Colon (tissue), 2 donors: ENCODE results near the gene LRRC8D.

Experiments used
- FAIRE-seq: peaks from 2 replicates; lab custom pipeline; 2012; peaks lifted over from hg19 to GRCh38; lab: Jason Lieb, UNC
- donor health status: control.
- donor health status: control.

The LRRC8D gene

DNA sequence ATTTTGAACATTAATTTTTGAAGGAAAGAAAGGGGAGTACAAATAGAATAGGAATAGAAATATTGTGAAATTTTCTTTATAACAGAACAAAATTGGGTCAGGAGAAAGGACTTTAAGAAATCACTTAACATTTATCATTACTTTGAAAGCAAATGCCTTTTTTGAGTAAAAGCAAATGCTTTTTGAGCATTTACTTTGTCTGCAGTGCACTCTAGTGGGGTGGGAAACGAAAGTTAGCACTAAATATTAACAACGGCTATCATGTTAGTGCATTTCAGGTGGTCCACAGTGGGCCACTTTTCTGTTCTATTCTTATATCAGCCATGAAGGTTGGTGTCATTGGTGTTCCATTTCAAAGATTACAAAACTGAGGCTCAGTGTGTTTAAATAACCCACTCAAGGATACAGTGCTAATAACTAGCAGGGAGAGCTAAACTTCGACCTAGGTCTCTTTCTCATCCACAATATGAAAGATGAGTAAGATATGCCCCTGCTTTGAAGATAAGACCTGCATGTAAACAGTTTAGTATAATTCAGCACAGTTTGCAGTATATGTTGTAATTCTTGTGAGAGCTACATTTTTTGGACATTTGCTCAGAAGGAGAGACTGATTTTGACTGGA is 13.4 kb downstream of the LRRC8D start:
- no peak for FAIRE-seq

DNA sequence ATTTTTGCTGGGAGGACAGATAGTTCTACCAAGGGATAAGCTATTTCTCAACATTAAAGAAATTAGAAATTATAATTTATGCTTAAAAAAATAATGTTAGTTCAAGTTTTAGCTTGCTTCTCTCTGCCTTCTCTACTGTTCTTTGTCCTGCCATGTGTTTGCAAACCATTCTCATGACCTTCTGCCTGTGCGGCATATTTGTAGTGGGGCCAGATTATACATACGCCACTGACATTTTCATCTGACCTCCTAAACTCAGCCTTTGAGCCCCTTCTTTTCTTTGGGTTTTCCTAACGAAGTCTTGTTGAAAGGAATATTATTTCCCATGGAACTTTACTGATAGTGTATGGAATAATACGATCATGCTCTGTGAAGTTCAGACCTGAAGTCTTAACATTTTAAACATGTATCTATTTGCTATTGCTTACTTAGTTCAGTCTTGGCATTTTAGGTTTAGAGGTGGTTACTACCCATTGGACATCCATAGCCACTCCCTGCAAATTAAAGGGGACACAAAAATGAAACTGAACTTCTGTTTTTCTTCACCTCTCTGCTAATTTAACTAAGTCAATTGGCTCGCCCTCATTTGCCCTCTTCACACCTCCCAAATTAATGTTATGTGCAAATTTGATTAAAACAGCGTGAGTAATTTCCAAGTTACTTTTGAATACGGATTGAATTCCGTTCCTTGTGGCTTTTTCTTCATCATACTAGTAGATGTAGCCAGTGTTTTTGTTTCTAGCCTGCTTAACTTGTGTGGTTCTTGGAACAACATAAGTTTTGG is 15.6 kb downstream of the LRRC8D start:
- no peak for FAIRE-seq

- no peak for FAIRE-seq
These were observed 16.2 kb downstream of the LRRC8D start for GRCh38 chr1:89837036-89837481.

GRCh38 chr1:89837510-89837909 is 16.7 kb downstream of the LRRC8D start:
- FAIRE-seq, result no peak

DNA sequence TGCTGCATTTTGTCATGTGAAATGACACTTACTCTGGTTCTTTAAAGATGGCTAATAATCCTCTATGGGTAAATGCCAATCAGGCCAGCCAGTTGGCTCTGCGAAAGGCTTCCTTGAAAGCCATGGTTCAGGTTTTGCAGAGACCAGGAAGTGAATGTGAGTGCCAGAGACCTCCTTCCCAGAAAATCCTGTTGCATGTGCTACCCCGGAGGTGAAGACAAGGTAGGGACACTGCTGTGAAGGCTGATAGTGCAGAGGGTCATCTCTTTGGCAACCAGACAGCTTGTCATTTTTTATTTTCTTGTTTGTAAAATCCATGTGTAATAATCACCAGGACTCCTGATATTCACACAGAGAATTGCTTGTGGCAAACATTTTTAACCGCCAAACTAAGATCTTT is 18.7 kb downstream of the LRRC8D start:
- FAIRE-seq, result no peak

DNA sequence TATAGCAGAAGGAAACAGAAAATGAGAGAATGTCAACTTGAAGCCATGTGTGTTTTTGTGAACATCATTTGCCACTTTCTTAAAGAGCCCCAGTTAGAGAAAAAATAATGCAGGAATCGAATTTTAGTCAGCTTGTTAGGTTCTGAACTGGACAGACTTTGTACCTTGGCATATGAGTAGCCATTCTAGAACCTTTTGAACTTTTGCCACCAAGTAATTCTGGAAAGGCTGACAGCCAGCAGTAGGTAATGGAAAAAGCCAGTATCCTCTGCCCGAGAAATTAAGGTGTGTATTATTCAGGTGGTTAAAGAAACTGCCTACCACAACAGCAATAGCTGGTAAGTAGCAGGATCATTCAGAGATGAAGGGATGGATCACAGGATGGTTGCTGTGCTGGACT is 20.7 kb downstream of the LRRC8D start:
- FAIRE-seq, result no peak

DNA sequence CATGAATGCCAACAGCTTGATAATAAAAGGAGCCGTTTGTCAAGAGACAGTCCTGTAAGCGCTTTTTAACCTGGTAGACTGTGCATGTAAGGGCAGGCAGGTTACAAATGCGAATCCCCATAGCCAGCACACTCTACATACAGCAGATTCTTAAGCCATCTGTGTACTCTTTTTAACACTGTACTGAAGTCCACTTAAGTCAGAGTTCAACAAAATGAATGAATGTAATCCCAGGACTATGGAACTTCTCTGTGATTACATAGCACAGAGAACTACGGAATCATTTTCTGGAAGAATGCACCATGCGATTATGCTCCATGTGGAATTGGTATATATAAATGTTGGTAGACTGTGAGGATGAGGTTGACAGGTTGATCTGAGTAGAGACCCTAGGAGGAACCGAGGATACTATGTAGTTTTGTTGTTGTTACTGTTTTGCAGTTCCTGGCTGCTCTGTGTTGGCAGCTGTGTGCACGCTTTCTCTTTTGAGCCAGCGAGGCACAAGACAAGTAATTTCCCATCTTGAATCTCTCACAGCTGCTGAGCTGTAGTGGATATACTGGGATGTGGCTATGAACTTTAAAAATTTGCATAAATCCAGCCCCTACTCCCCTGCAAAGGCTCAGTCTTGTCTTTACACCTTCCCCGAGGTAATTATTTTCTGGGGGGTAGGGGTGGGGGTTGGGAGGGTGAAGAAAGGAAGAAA is 21.9 kb downstream of the LRRC8D start:
- FAIRE-seq, result no peak

GRCh38 chr1:89843273-89844130 is 22.7 kb downstream of the LRRC8D start:
- FAIRE-seq, result no peak

- FAIRE-seq, result no peak
These were observed 23.5 kb downstream of the LRRC8D start for GRCh38 chr1:89844241-89844807.

- no peak for FAIRE-seq
These were observed 24.0 kb downstream of the LRRC8D start for GRCh38 chr1:89844860-89845259.

- FAIRE-seq, result no peak
These were observed 26.4 kb downstream of the LRRC8D start for GRCh38 chr1:89847191-89847729.

DNA sequence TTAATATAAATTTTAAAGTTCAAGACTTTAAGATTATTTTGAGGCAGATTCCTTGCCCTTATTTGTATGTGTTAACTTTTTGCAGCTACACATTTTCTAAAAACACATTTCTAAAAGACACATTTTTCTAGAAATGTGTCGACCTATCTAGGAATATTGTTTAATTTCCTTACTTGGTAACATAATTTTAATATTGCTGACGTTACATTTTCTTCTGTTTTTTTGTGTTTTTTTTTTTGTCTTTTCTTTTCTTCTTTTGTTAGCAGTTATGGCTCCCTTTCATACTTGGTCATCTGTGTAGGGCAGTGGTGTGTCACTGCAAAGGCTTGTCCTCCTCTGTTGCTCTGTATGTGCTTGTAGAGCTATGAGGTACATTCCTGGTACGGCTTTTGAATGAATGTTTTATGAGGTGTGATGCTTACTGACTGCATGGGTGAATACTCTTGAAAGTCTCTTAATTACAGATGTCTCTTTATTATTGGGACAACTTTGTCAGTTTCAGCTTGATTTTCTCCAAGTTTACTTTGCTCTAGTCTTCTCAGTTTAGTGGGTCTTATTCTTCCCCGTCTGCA is 30.1 kb downstream of the LRRC8D start:
- FAIRE-seq, result peak; percentile 36

DNA sequence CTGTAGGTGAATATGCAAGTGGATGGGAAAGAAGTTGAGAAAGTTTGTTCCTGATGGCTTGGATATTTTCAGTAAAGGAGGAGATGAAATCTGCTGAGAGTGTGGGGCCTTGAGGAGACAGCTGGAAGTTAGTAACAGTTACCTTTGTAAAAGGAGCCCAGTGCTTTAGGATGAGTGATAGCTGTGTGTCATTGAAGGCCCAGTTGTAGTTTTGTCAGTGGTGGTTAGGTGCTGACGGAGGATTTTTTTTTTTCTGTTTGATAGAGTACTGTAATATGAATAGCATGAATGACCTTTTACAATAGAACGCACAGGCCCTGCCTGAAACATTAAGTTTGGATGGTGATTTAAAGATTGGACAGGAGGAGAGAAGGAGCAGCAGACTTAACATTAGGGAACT is 33.3 kb downstream of the LRRC8D start:
- no peak for FAIRE-seq

DNA sequence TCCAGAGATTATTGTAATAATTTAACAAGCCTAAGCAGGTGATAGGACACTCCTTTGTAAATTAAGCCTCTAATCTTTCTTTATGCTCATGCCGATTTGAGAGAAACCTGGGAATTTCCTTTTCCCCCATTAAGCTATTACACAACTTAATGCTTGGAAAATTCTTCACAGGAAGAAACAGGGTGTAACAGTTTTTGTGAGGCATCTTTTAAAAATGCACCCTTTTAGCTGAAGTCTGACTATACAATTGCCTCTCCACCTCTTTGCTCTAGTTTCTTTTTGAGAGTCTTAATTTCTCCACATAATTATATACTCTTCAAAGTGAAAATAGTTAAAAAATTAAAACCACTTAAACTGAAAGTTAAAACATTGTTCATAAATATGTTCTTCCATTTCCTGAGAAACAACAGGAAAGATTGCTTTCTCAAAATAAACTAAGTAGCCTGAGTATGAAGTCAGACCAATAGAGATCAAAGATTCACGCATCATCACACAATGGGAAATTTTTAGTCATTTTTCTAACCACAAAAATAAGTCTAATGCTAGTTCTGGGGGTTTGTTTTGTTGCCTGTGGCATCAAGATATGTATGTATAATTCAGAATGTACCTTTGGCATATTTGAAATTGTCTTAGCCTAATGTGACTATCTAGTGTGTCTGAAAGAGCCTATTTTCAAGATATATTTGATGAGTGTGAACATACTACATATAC is 34.7 kb downstream of the LRRC8D start:
- no peak for FAIRE-seq

DNA sequence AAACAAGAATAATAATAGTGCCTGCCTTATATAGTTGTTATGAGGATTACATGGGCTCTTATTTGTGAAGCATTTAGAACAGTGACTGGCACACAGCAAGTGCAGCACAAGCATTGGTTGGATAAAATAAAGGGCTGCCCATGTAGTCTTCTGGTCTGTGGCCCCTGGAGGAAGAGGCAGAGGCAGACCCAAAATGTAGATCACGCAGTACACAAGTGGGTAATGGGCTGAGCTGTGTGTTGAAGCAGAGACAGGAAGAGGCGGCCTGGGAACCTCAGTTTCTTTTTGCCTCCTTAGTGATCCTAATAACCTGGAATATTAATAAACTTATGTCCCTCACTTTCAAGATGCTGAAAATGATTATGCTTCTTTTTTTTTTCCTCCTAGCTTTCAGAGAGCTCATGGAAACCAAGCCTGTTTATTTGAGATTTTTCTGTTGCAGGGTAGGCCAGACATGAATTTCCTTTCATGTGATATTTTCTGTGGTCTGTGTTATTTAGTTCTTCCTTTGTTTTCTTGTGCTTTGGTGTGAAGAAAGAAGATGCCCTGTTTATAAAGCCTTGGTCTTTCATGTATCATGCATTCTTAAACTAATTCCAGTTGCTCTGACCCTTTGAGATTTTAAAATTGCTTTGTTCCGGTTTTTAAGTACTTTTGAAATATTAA is 42.5 kb downstream of the LRRC8D start:
- FAIRE-seq, result no peak

DNA sequence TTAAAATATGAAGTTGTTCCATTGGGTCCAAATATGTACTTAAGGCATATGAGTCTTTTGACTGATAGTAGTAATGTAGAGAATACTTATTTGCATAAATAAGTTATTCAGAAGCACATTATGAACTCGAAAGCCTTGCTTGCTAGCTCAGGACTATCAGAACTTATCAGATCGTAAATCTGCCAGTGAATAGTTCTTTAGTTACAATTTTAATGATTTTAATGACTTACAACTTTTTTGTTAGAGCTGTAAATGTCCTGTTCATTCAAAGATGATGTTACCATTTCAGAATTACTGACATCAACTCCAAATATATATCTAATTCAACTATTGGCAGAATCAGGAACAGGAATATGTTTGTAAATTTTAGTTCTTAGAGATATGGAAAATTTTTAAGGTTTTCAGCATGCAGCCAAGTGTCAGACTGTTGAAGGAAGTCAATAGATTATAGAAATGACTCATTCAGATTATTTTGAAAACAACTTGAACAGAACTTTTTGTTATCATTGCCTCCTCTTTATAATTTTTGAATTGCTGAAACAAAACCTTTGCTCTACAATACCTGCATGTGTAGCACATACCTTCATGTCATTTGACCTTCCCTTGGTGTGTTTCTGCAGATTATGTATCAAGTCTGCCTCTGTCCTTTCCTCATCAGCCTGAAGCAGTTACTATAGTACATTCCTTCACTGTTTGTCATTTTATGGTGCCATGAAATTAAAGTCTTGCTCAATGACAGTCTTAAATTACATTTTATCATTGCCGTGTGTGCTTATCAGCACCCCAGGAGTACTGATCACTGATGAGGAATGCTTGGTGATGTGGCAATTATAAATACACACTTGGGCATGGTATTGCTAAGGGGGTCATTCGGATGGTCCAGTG is 44.9 kb downstream of the LRRC8D start:
- no peak for FAIRE-seq

- FAIRE-seq, result no peak
These were observed 45.7 kb downstream of the LRRC8D start for GRCh38 chr1:89866568-89866967.

- no peak for FAIRE-seq
These were observed 50.2 kb downstream of the LRRC8D start for GRCh38 chr1:89870998-89871397.
